M059J (cell line): ENCODE results near the gene GCC2. TPM values are rescaled to one million over a fixed set of nuclear protein-coding genes. Genes with fewer than 3 reads are reported as not detected.
"Not testable (repeated sequence)": the region's sequence is repeated elsewhere in the genome, so short reads cannot be mapped to it uniquely, and the experiment has no call there.

Experiments
- DNase-seq: peaks from one replicate; pipeline ENCODE4 v3.0.0-alpha.2; 2012; ENCODE audit warnings: low read depth
- total RNA-seq: library from RNA; depleted of rRNA; stranded (reverse); fragments of >200 nt; shearing (Covaris generic); gene quantifications from 2 replicates; pipeline ENCODE4 v1.2.3, GENCODE V29; 2014; rRNA removed

Gene GCC2
- total RNA-seq = 7.6 and 9.1 TPM in 2 replicates

DNA sequence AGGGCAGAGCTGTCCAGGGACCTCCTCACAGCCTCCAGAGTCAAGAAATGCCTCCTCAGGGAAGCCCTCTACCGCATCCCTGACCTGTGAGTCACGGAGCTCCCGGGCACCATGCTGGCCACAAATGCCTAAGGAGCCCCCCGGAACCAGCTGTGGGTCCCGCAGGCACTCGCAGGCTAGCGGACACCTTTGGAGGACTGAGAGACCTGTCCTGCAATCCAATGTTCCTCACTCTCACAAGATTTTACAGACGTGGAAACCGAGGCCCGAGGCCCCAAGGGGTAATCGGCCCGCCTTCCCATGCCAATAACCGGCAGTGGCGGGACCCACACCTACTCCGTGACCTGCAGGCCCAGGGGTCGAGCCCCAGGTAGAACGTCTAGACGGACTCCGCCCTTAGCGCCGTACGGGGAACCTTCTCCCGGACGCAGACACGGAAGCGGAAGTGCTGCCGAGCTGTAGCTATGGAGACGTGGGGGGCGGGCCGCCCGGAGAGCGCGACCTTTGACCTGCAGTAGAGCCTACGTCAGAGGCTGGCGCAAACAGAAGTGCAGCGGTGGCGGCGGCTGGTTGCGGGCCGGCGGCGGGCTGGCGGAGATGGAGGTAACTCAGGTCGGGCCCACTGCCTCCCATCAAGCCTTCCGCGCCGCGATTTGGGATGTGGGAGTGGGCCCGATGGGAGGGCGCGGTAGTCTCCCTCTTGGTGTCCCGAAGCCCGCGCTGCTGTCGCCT, at the start of gene GCC2:
Gene GCC2 (plus strand): TSS at position 529 of the 732 bp plus-strand sequence. CDS start 69 bp downstream, at position 598.
- peak; percentile 90 for DNase-seq

DNA sequence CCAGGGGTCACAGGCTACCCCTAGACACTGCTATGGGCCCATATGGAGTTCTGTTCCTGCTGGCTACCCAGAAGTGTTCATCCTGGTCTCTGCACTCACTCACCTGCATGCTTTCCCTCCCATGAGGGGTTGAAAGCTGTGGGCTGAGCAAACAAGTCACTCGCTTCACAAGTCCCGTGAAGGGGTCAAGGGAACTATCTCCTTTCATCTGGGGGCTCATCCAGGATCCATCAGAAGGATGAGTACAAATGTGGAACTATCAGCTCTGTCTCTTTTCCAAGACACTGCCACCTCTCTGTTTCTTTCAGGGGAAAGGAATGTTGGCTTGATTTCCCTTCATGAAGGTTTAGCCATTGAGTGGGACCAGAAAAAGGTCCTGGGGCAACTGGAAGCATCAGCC, 49.5 kb upstream of the GCC2 start:
- no peak for DNase-seq

GRCh38 chr2:108401800-108402199, 47.2 kb upstream of the GCC2 start:
- DNase-seq = no peak

GRCh38 chr2:108403494-108403893, 45.5 kb upstream of the GCC2 start:
- DNase-seq = peak; percentile 84

- no peak for DNase-seq
Observed at GRCh38 chr2:108404784-108405397, 44.1 kb upstream of the GCC2 start.

DNA sequence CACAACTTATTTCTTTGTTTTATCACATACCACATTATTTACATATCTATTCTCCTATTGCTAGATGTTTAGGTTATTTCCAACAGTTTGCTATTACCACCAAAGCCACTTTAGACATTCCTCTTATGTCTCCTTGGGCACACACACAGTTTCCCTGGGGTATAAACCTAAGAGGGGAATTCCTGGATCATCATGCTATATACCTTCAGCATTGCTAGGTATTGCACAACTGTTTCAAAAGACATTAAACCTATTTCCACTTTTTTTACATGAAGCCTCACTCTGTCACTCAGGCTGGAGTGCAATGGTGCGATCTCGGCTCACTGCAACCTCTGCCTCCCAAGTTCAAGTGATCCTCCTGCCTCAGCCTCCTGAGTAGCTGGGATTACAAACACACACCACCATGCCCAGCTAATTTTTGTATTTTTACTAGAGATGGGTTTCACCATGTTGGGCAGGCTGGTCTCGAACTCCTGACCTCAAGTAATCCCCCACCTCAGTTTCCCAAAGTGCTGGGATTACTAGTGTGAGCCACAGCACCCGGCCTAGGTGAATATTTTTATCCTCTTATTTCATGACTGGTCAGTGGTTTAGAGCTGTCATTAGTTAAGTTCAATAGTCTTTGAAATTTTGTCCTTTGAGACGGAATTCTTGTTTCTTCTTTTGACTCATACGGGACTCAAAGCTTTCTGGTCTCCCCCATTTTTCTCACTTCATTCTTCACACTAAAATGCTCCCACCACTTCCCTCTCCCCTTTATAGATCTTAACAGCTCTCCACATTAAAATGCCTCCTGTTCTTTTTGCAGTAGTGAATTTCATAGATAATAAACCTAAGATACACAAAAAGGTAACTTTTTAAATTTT, 40.9 kb upstream of the GCC2 start:
- DNase-seq = no peak

GRCh38 chr2:108409768-108410167, 39.2 kb upstream of the GCC2 start:
- peak; percentile 67 for DNase-seq

DNA sequence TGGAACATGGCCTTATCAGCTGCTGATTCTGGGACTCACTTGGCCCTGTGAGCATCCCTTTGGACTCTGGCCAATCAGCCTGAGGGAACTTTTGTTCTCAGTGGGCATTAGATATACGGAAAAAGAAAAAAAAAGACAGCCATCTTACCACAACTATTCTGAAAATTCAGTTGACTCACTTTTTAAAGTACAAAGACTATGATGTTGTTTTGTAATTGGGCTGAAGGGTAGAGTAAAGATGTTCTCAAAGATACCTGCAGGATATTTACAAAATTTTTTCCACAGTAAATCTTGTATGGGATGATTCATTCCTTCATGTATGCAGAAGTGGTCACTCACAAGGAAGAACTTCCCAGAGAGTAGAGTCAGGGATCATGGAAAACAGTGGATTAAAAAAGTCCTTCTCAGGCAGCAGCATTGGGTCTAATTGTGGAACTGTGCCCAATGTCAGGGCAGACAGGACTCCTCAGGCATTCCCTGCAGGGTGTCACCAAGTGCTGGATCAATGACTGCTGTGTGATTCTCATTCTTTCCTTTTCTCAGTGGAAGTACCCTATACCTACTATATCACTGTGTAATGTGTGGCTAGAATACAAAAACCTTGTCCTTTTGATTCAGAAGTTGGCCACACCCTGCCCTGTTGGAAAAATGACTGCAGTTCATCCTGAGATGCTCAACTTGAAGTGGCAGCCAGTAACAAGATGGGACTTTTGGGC, 35.9 kb upstream of the GCC2 start:
- peak; percentile 99 for DNase-seq

- no peak for DNase-seq
Observed at GRCh38 chr2:108413711-108414095, 35.3 kb upstream of the GCC2 start.

DNA sequence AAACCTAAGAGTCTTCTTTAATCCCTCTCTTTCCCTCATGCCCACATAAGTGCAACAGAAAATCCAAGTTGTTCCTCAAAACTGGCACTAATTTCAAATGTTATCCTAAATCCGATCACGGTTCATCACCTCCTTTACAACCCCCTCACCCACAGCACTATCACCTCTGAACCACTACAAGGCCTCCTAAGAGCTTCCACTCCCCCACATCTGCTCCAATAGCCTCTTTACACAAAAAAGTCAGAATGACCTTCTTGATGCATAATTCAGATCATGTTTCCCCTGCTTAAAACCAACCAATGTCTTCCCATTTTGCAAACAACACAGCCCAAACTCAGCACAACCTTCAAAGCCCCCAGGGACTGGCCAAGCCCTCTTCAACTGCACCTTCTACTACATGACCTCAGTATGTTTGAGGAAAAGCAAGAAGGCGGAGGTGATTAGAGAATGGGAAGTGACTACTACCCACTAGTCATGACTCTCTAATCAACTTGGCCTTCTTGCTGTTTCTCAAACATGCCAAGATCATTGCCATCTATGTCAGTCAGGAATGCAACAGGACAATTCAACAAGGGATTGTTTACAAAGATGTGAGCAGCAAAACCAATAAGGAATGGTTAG, 34.6 kb upstream of the GCC2 start:
- peak; percentile 17 for DNase-seq

- no peak for DNase-seq
Observed at GRCh38 chr2:108414945-108415344, 34.1 kb upstream of the GCC2 start.

GRCh38 chr2:108417254-108417653, 31.8 kb upstream of the GCC2 start:
- peak; percentile 39 for DNase-seq

DNA sequence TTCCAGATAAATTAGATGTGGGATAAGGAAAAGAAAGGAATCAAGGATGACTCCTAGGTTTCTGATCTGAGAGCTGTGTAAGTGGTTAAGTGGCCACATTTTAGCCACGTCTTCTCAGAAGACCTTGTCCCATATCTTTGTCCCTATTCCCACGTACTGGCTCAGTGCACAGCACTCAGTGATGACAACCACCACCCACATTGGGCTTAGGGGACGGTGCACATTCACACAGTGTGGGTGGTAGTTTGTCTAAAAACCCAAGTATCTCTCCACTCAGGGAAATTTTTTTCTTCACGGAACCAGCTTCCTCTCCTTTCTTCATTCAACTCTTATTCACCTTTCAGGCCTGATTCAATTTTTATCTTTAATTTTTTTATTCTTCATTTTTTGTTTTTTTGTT, 30.6 kb upstream of the GCC2 start:
- DNase-seq = no peak

- no peak for DNase-seq
Observed at GRCh38 chr2:108423067-108423466, 25.9 kb upstream of the GCC2 start.

DNA sequence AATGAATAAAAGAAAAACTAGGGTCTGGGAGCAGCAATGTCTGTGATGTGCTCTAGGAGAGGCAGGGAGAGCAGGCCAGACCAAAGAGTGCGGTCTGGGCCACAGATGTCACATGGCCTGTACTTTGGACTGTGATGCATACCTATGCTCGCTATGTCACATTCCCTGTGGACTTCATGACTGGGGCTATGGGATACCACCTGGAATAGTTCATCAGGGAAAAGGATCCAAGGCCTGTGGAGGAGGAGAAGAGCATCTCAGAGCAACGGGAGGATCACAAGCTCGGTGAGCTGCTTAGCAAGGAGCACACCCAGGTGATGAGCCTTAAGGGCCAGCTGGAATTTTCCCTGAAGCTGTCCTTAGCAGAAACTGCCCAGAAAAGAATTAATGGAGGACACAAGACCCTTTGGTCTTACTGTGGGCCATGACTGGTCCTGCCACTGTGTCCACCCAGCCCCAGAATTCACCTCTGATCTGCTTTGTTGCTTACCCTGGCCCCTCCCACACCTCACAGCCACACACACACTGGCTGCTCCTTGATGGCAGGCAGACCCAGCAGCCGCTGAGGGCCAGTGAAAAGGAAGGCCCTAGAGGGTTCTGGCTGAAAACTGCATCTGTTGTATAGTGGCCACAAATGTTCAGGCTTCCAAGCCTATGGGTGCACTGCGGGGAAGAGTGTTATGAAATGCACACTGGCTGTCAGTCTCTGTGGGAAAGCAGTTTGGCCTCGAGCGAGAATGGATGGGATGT, 25.3 kb upstream of the GCC2 start:
- no peak for DNase-seq

- DNase-seq = no peak
Observed at GRCh38 chr2:108428286-108429009, 20.6 kb upstream of the GCC2 start.

- DNase-seq = not testable (repeated sequence)
Observed at GRCh38 chr2:108435578-108435977, 13.4 kb upstream of the GCC2 start.

GRCh38 chr2:108436976-108437375, 12.0 kb upstream of the GCC2 start:
- no peak for DNase-seq

DNA sequence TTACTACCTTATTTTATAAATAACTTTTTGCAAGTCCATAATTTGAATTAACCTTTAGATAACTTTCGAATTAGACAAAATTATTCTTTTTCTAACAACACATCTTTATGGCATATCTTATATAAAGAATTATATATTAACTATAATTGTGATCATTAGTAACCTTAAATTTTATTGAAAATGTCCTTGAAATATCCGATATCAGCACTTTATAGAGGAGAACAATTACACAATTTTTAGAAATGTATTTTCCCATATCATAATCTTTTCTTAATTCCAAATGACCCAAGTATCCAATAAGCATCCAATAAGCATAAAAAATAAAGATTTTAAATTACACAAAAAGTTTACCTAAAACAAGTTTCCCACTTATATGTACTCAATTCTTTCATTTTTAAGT, 7.3 kb upstream of the GCC2 start:
- no peak for DNase-seq
